HepG2 (cell line): ENCODE measurements around the gene AKT2. TPM values are rescaled to one million over a fixed set of nuclear protein-coding genes. Genes with fewer than 3 reads are reported as not detected.

ENCODE experiments used
- HES4 ChIP-seq: sonication (generic); formaldehyde crosslinking; IDR thresholded peaks from 2 replicates; pipeline ENCODE4 v1.9.0; 2021; ENCODE audit warnings: mild to moderate bottlenecking, missing genetic modification reagents, borderline replicate concordance
- HMG20B ChIP-seq: conservative IDR thresholded peaks from 2 replicates; pipeline ENCODE4 v1.6.1; 2016; ENCODE audit warnings: missing genetic modification reagents, missing compliant biosample characterization
- MIER3 ChIP-seq: IDR thresholded peaks from 2 replicates; pipeline ENCODE4 v1.6.1; 2016; ENCODE audit warnings: missing compliant biosample characterization, borderline replicate concordance
- MTA3 ChIP-seq: sonication (generic); formaldehyde crosslinking; IDR thresholded peaks from 2 replicates; pipeline ENCODE4 v1.4.0; 2020; ENCODE audit warnings: missing genetic modification reagents
- PAWR ChIP-seq: sonication (generic); formaldehyde crosslinking; IDR thresholded peaks from 2 replicates; pipeline ENCODE4 v1.4.0; 2020; ENCODE audit warnings: missing genetic modification reagents, mild to moderate bottlenecking, borderline replicate concordance
- REL ChIP-seq: sonication (generic); formaldehyde crosslinking; conservative IDR thresholded peaks from 2 replicates; pipeline ENCODE4 v1.8.0; 2022; ENCODE audit warnings: mild to moderate bottlenecking, missing genetic modification reagents, moderate library complexity
- RFXAP ChIP-seq: sonication (generic); formaldehyde crosslinking; IDR thresholded peaks from 2 replicates; pipeline ENCODE4 v1.4.0; 2020; ENCODE audit warnings: missing genetic modification reagents, borderline replicate concordance
- SP5 ChIP-seq: IDR thresholded peaks from 2 replicates; pipeline ENCODE4 v1.6.1; 2016; ENCODE audit warnings: low read depth, borderline replicate concordance
- ZEB1 ChIP-seq: IDR thresholded peaks from 2 replicates; pipeline ENCODE4 v1.6.1; 2012; ENCODE audit warnings: mild to moderate bottlenecking, low read depth, inconsistent platforms; ENCODE audit not compliant: insufficient replicate concordance
- ZFY ChIP-seq: sonication (generic); formaldehyde crosslinking; IDR thresholded peaks from 2 replicates; pipeline ENCODE4 v1.4.0; 2020; ENCODE audit warnings: missing genetic modification reagents
- ZMAT5 ChIP-seq: sonication (generic); formaldehyde crosslinking; IDR thresholded peaks from 2 replicates; pipeline ENCODE4 v1.5.0; 2020; ENCODE audit warnings: mild to moderate bottlenecking, low read depth, missing genetic modification reagents, borderline replicate concordance
- ZNF142 ChIP-seq: sonication (generic); formaldehyde crosslinking; IDR thresholded peaks from 2 replicates; pipeline ENCODE4 v1.4.0; 2020; ENCODE audit warnings: missing genetic modification reagents
- ZNF207 ChIP-seq: fragments of 450-650 bp; IDR thresholded peaks from 2 replicates; pipeline ENCODE4 v1.6.1; 2016; ENCODE audit warnings: antibody characterized with exemption, borderline replicate concordance
- ZNF251 ChIP-seq: sonication (generic); formaldehyde crosslinking; IDR thresholded peaks from 2 replicates; pipeline ENCODE4 v1.9.0; 2021; ENCODE audit warnings: mild to moderate bottlenecking, missing genetic modification reagents
- ZNF280B ChIP-seq: sonication (generic); formaldehyde crosslinking; IDR thresholded peaks from 2 replicates; pipeline ENCODE4 v1.5.0; 2020; ENCODE audit warnings: missing genetic modification reagents, mild to moderate bottlenecking, borderline replicate concordance
- ZNF83 ChIP-seq: sonication (generic); formaldehyde crosslinking; IDR thresholded peaks from 2 replicates; pipeline ENCODE4 v1.4.0; 2020; ENCODE audit warnings: missing genetic modification reagents, mild to moderate bottlenecking, borderline replicate concordance
- polyA plus RNA-seq, 8 experiments: library from polyadenylated mRNA; depleted of rRNA in 3 of 8; stranded (reverse) in 7 of 8; unstranded in 1 of 8; fragments of >200 nt; fragmentation: Illumina TruSeq in 4 of 8; extraction: Trizol in 4 of 8; gene quantifications; 2 replicates each; pipeline versions ENCODE4 v1.2.1 to v1.2.3, GENCODE V29; 2011 to 2016; ENCODE audit warnings: low read depth in 4 of 8, missing spikeins in 1 of 8, mixed read lengths in 1 of 8; ENCODE audit not compliant: insufficient read depth in 1 of 8
- total RNA-seq, 5 experiments: library from RNA; depleted of rRNA; stranded (reverse); fragments of >200 nt; fragmentation: Illumina TruSeq; extraction: Trizol; gene quantifications; 2 replicates each; pipeline ENCODE4 v1.2.3, GENCODE V29; 2016; ENCODE audit warnings: low read depth in 1 of 5
- TF ChIP-seq, protein P1 (sequence below): sonication (generic); formaldehyde crosslinking; IDR thresholded peaks from 2 replicates; pipeline ENCODE4 v1.4.0; 2020; ENCODE audit warnings: missing genetic modification reagents, borderline replicate concordance
- TF ChIP-seq, protein P2 (sequence below): IDR thresholded peaks from 2 replicates; pipeline ENCODE4 v1.6.1; 2016

Gene AKT2
- total and polyA plus RNA-seq, 2 of the 13 experiments (the other 11 are each of a cell fraction or from before 2014, with no cell fraction given): 82.1 to 173 TPM

DNA sequence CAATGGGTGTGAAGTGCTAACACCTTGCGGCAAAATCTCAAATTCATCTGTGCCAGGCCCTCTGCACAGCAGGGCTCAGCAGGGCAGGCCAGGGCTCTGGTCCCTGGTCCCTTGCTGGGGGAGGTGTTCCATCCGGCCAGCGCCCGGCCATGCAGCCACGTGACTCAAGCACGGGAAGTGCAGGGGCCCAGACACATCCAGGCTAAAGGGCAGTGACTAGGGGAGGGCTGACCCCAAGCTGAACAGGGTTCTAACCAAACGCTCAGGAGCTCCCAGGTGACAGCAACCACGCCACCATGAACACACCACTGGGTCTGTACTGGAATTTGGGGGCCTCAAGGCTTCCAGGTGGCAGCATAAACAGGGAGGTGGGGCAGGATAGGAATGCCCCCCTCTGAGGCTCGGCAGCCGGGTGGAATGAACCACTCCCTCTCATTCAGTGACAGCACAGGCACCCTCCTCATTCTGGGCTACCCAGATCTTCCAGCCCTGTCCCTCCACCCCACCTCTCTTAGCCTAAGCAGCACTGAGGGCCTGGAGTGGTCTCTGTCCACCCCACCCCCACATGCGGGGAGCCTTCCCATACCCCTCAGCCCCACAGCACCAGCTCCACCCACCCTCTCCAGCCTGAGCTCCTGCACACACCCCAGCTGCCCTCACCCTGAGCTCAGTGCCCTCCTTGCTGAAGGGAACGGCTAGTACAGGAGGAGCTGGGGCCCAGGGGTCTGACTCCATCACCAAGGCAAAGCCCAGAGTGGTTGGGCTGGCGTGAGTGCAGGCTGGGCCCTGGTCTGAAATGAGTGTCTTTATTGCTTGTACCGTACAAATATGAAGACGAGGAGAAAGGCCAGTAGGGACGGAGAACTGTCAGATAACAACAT, 53.4 kb downstream of the AKT2 start (continued):
- TF ChIP-seq HMG20B (CRISPR knock-in tag) (no peak), MTA3 (CRISPR knock-in tag) (no peak), ZEB1 (peak; percentile 16), ZNF280B (peak; percentile 17; the same call in 1 of the 2 replicates), ZNF83 (CRISPR knock-in tag) (0 out of 2 replicates have a peak, but pooled peaks have one; percentile 29), ZNF142 (CRISPR knock-in tag) (no peak), ZNF251 (CRISPR knock-in tag) (no peak), ZFY (peak; percentile 72), REL (CRISPR knock-in tag) (no peak), RFXAP (CRISPR knock-in tag) (peak; percentile 63; the same call in 1 of the 2 replicates), ZMAT5 (CRISPR knock-in tag) (no peak), PAWR (CRISPR knock-in tag) (no peak), SP5 (peak; percentile 88), HES4 (CRISPR knock-in tag) (no peak), ZNF207 (no peak), MIER3 (CRISPR knock-in tag) (peak; percentile 93)
- TF ChIP-seq, protein P1, sequence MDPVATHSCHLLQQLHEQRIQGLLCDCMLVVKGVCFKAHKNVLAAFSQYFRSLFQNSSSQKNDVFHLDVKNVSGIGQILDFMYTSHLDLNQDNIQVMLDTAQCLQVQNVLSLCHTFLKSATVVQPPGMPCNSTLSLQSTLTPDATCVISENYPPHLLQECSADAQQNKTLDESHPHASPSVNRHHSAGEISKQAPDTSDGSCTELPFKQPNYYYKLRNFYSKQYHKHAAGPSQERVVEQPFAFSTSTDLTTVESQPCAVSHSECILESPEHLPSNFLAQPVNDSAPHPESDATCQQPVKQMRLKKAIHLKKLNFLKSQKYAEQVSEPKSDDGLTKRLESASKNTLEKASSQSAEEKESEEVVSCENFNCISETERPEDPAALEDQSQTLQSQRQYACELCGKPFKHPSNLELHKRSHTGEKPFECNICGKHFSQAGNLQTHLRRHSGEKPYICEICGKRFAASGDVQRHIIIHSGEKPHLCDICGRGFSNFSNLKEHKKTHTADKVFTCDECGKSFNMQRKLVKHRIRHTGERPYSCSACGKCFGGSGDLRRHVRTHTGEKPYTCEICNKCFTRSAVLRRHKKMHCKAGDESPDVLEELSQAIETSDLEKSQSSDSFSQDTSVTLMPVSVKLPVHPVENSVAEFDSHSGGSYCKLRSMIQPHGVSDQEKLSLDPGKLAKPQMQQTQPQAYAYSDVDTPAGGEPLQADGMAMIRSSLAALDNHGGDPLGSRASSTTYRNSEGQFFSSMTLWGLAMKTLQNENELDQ (CRISPR knock-in tag): no peak
- TF ChIP-seq, protein P2, sequence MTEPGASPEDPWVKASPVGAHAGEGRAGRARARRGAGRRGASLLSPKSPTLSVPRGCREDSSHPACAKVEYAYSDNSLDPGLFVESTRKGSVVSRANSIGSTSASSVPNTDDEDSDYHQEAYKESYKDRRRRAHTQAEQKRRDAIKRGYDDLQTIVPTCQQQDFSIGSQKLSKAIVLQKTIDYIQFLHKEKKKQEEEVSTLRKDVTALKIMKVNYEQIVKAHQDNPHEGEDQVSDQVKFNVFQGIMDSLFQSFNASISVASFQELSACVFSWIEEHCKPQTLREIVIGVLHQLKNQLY (CRISPR knock-in tag): peak; percentile 97
